ENCODE results near the gene C1QTNF8. TPM values are rescaled to one million over a fixed set of nuclear protein-coding genes. Genes with fewer than 3 reads are reported as not detected.

The C1QTNF8 gene
- total RNA-seq, 1 donor from 2014 or later: not detected

GRCh38 chr16:1066584-1067172, 29.4 kb downstream of the C1QTNF8 start:
- Mint-ChIP-seq H3K4me3 (no peak overlapping the region), H3K36me3 (no peaks in the 10 kb centered on the region), H3K27me3 (peaks cover 20% of the 10 kb centered on the region), H3K9me3 (no peaks in the 10 kb centered on the region), H3K4me1 (ENCODE audit: unreplicated experiment) (no peaks in the 10 kb centered on the region), H3K27ac (no peak overlapping the region)
- no peak for DNase-seq (ENCODE audit: extremely low spot score, unreplicated experiment)
- no peak for TF ChIP-seq CTCF (conservative IDR thresholded peaks at IDR 0.05)

GRCh38 chr16:1065469-1066128, 30.4 kb downstream of the C1QTNF8 start:
- H3K27me3 Mint-ChIP-seq: peaks cover 17% of the 10 kb centered on the region
- H3K4me1 Mint-ChIP-seq (ENCODE audit: unreplicated experiment): no peaks in the 10 kb centered on the region
- no peak overlapping the region for H3K27ac Mint-ChIP-seq
- no peak for TF ChIP-seq CTCF (conservative IDR thresholded peaks at IDR 0.05)
- no peaks in the 10 kb centered on the region for H3K9me3 Mint-ChIP-seq
- DNase-seq (ENCODE audit: extremely low spot score, unreplicated experiment): no peak
- H3K36me3 Mint-ChIP-seq: no peaks in the 10 kb centered on the region
- no peak overlapping the region for H3K4me3 Mint-ChIP-seq

- no peak overlapping the region for H3K27ac Mint-ChIP-seq
- H3K9me3 Mint-ChIP-seq: peaks cover 5% of the 10 kb centered on the region
- H3K36me3 Mint-ChIP-seq: no peaks in the 10 kb centered on the region
These were observed 32.3 kb downstream of the C1QTNF8 start for GRCh38 chr16:1063728-1064127.

GRCh38 chr16:1062895-1063294, 33.1 kb downstream of the C1QTNF8 start:
- Mint-ChIP-seq H3K36me3 (no peaks in the 10 kb centered on the region), H3K4me3 (no peak overlapping the region), H3K9me3 (peaks cover 5% of the 10 kb centered on the region), H3K27me3 (peaks cover 17% of the 10 kb centered on the region), H3K27ac (no peak overlapping the region), H3K4me1 (ENCODE audit: unreplicated experiment) (no peaks in the 10 kb centered on the region)
- no peak for DNase-seq (ENCODE audit: extremely low spot score, unreplicated experiment)
- no peak for TF ChIP-seq CTCF (conservative IDR thresholded peaks at IDR 0.05)

More at GRCh38 chr16:1063728-1064127, 32.3 kb downstream of the C1QTNF8 start:
- Mint-ChIP-seq H3K4me3 (no peak overlapping the region), H3K27me3 (peaks cover 17% of the 10 kb centered on the region), H3K4me1 (ENCODE audit: unreplicated experiment) (no peaks in the 10 kb centered on the region)
- no peak for TF ChIP-seq CTCF (conservative IDR thresholded peaks at IDR 0.05)
- no peak for DNase-seq (ENCODE audit: extremely low spot score, unreplicated experiment)

GRCh38 chr16:1061769-1062505, 34.1 kb downstream of the C1QTNF8 start:
- no peak for TF ChIP-seq CTCF (conservative IDR thresholded peaks at IDR 0.05)
- no peaks in the 10 kb centered on the region for H3K4me1 Mint-ChIP-seq (ENCODE audit: unreplicated experiment)
- H3K27me3 Mint-ChIP-seq: peaks cover 10% of the 10 kb centered on the region
- no peak overlapping the region for H3K4me3 Mint-ChIP-seq
- peaks cover 5% of the 10 kb centered on the region for H3K9me3 Mint-ChIP-seq
- no peaks in the 10 kb centered on the region for H3K36me3 Mint-ChIP-seq
- DNase-seq (ENCODE audit: extremely low spot score, unreplicated experiment): no peak
- H3K27ac Mint-ChIP-seq: no peak overlapping the region
